Measurements from ENCODE around the gene PPFIBP1. TPM values are rescaled to one million over a fixed set of nuclear protein-coding genes. Genes with fewer than 3 reads are reported as not detected.

Gene PPFIBP1
- total and polyA plus RNA-seq, 2 of the 13 experiments (the other 11 are each of a cell fraction or from before 2014, with no cell fraction given): 16.2 to 21.8 TPM

GRCh38 chr12:27549801-27550652 lies 26.0 kb downstream of the PPFIBP1 start (continued):
- TF ChIP-seq NCOR1 (IDR thresholded peaks at IDR 0.05; ENCODE audit: borderline replicate concordance, low read length) (peak; percentile 97), CBX5 (CRISPR knock-in tag; IDR thresholded peaks at IDR 0.05; ENCODE audit: borderline replicate concordance) (peak; percentile 99), CTCF (CRISPR knock-in tag; IDR thresholded peaks at IDR 0.05) (no peak; the same call in 1 of the 2 replicates), PRDM4 (CRISPR knock-in tag; IDR thresholded peaks at IDR 0.05; ENCODE audit: borderline replicate concordance) (no peak; the same call in 1 of the 2 replicates), FOXO4 (CRISPR knock-in tag; conservative IDR thresholded peaks at IDR 0.05) (no peak), ZBTB34 (CRISPR knock-in tag; IDR thresholded peaks at IDR 0.05) (peak; percentile 90), FOSL2 (CRISPR knock-in tag; IDR thresholded peaks at IDR 0.05) (peak; percentile 84), HNF4G (IDR thresholded peaks at IDR 0.05; ENCODE audit: borderline replicate concordance, low read depth, low read length) (peak; percentile 78; the same call in 1 of the 2 replicates), HNF4G (CRISPR knock-in tag; IDR thresholded peaks at IDR 0.05; ENCODE audit: borderline replicate concordance, low read depth) (peak; percentile 91), CREM (IDR thresholded peaks at IDR 0.05) (peak; percentile 70), CREM (CRISPR knock-in tag; IDR thresholded peaks at IDR 0.05) (no peak), ZNF354B (CRISPR knock-in tag; IDR thresholded peaks at IDR 0.05) (no peak), ERF (CRISPR knock-in tag; IDR thresholded peaks at IDR 0.05) (peak; percentile 93), HCFC1 (IDR thresholded peaks at IDR 0.05; ENCODE audit: low read depth, low read length) (no peak), TAF1 (CRISPR knock-in tag; IDR thresholded peaks at IDR 0.05) (no peak), SOX5 (CRISPR knock-in tag; IDR thresholded peaks at IDR 0.05; ENCODE audit: borderline replicate concordance) (peak; percentile 84), ZNF549 (CRISPR knock-in tag; IDR thresholded peaks at IDR 0.05) (no peak), CCAR2 (optimal IDR thresholded peaks at IDR 0.05; ENCODE audit: low read depth, low read length) (peak; percentile 58), ZNF12 (CRISPR knock-in tag; IDR thresholded peaks at IDR 0.05) (peak; percentile 92; the same call in 1 of the 2 replicates), SP2 (CRISPR knock-in tag; IDR thresholded peaks at IDR 0.05) (no peak), ZNF350 (CRISPR knock-in tag; IDR thresholded peaks at IDR 0.05; ENCODE audit: borderline replicate concordance, low read depth) (peak; percentile 98), GFI1 (CRISPR knock-in tag; IDR thresholded peaks at IDR 0.05; ENCODE audit: borderline replicate concordance) (peak; percentile 86)
